GM10847 (cell line): ENCODE data around the gene UCP1.

Experiments
- POLR2A ChIP-seq: IDR thresholded peaks from 2 replicates; pipeline ENCODE4 v1.6.1; 2011; ENCODE audit not compliant: insufficient read length; ENCODE audit errors: extremely low read depth

UCP1 gene

DNA sequence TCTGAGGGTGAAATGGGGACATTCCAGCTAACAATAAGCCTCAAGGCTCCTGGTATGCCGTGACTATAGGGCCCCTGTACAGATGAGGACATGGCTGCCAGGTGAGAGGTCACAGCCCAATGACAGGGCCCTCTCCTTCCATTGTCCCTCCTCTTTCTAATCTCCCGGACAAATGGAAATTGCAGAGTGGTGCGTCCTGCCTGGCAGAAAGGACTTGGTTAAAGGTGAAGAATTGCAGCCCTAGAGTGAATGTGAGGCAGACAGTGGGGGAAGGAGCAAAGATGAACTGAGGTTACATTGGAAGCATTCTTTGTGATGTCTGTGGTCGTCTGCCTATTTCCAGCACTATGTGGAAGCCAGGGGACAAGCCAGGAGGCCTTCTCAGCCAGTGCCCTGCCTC, 6.7 kb upstream of the UCP1 start:
- no peak for TF ChIP-seq POLR2A

DNA sequence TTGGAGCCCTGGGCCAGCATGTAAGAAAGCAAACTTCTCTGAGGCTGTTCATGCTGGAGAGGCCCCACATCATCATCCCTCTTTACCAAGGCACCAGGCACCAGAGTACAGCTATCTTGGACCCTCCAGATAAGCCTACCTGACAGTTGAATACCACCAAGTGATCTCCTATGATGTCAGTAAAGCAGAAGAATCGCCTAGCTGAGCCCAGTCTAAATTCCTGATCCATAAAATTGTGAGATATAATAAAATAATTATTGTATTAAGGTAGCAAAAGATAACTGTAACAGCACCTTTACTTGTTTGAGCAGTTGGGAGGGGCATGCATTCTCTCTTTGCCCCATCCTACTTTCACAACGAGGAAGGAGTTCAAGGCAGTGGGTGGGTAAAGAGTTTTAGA, 2.9 kb upstream of the UCP1 start:
- TF ChIP-seq POLR2A, result no peak

DNA sequence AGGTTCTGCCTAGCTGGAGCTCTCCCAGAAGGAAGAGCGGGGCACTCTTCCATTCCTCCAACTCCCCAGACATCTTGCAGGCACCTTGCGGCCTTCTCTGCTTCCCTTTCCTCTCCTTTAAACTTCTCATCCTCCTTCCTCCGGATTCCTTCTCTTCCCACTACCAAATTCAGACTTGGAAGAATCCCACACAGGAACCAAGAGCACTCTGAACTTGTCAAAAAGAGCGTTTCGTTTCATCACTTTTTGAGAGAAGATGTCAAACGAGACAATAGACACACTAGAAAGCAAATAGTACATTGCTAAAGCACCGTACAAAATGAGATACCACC, 512 bp upstream of the UCP1 start:
- no peak for TF ChIP-seq POLR2A

DNA sequence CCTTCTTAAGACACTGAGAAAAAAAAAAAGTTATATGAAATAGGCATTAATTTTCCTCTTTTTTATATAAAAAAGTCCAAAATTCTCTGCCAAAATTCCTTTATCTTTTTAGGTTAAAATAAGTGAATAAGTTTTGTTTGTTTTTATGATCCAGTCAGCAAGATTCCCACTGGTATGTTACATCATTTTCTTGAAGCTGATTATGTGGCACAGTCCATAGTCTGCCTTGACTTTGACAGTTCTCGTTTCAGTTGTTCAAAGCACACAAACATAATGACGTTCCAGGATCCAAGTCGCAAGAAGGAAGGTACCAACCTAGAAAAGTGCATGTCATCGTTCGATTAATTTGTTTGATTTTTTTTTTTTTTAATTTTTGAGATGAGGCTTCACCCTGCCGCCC, 9.1 kb downstream of the UCP1 start:
- no peak for TF ChIP-seq POLR2A

DNA sequence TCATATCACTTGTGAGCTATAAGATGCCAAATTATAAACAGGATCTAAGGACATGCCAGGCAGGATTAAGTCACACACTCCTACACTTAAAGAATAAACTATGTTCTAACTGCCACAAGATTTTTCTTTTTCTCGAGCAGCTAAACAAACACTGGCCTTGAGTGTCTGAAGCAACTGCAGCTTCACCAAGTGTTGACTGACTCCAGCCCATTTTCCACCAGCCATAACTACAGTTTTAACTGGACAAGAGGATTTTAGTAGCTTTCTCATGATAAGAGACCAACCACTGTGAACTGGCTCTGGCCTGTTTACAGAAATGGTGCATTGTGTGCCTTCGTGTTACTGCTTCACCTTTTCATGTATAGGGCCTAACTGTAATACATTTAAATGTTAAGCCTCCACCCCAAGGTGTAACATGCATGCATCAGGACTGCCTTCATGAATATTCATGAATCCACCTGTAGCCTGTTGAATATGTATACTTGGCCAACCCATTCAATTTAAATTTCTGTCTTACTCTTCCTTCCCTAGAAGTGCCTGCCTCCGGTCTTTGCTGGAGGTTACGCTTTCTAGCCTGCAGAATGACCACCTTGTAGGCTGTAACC, 10.8 kb downstream of the UCP1 start:
- TF ChIP-seq POLR2A, result no peak

DNA sequence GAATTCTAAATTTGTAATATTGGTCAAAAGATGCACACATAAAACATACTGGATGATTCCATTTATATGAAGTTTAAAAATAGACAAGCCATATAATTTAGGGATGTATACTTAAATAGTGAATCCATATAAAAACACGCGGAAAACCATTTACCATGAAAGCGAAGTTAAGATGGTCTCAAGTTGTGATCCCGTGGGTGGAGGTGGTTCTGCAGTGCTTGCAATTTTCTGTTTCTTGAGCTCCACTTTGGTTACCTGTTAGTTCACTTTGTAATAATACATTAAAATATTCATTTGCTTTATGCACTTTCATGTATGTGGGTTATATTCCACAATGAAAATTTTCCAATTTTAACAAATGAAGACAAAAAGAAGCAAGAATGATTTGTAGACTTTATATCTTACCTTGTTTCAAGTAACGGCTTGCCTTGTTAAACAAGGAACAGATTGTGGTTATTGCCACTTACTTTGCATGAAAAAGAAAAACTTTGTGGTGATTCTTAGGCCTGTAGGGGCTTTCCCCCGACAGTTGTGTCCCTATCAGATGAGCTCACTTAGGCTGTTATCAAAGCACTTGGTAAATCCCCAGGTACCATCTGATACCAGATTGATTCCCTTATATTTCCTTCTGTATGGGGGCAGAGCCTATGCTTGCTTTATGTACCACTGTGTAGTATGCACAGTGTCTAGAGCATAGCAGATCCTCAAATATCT, 12.2 kb downstream of the UCP1 start:
- no peak for TF ChIP-seq POLR2A

DNA sequence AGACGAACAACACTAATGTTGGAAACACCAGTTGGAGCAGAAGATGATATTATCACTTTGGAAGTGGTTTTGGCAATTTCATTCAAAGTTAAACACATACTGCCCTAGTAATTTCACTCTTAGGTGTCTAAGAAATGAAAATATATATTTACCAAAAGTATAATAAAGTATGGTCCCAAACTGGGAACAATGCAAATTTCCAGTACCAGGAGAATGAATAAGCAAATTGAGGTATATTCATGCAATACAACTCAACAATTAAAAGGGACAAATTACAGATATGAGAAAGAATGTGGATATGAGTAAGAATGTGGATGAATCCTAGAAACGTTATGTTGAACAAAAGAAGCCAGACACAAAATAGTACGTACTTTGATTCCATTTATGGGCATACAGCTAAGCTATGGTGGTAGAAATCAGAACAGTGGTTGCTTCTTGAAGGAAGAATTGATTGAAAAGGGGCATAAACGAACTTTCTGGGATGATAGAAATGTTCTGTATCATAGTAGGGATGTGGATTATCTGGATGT, 34.7 kb downstream of the UCP1 start:
- TF ChIP-seq POLR2A, result no peak

DNA sequence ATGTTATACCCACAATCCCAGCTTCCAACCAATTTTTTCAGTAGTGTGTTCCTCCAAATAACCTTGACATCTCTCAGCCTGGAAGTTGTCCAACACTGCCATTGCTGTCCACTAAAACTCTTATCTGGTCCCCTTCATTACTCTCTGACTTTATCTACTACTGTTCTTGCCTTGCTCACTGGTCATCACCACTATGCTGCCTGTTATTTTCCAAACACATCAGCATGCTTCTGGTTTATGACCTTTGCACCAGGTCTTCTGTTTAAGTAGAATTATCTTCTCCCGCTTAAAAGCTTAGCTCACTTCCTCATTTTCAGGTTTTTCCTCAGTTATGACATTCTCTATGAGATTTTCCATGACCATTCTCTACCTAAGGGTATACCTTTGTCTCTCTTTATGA, 39.3 kb downstream of the UCP1 start:
- TF ChIP-seq POLR2A, result no peak

DNA sequence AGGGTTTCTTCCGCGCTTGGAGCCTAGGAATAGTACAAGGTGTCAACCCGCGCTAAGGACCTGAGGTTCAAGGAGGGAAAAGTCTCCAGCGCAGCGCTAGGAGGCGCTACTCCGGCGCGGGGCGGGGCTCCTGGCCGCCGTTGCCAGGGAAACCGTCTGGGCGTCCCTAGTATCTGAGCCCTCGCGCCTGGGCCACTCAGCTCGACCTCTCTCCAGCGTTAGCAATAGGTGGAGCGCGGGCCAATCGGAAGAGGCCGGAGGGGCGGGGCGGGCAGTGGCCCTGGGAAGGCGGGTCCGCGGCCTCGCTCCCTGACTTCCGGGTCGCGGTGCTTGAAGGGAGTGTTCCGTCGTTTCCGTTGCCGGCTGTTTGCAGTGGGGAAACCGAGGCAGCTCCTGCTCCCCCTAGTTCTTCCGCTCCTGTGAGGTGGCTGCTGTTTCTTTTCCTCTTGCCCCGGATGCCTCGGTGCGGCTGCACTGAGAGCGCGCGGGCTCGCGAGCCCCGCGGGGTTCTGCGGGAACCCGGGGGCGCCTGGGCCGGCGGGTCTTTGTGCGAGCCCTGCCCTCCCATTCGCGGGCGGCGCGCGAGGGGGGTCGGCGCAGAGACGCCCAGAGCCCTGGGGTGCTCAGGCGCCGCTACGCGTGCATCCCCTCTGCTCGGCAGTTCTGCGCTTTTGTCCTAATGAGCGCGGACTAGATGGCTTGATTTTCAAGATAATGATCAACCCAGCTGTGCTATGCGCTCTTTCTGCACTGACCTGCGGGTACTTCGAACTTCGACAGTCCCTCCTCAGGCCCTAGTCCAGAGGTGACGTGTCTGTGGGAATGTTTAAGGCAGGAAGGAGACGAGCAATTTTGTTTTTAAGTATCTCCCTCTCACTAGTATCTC, 44.7 kb downstream of the UCP1 start, which contains the start of gene ELMOD2:
Gene ELMOD2 (plus strand): TSS at position 312 of the 886 bp plus-strand sequence. CDS start 1,261 bp downstream, outside the sequence.
- TF ChIP-seq POLR2A, result peak; percentile 70

DNA sequence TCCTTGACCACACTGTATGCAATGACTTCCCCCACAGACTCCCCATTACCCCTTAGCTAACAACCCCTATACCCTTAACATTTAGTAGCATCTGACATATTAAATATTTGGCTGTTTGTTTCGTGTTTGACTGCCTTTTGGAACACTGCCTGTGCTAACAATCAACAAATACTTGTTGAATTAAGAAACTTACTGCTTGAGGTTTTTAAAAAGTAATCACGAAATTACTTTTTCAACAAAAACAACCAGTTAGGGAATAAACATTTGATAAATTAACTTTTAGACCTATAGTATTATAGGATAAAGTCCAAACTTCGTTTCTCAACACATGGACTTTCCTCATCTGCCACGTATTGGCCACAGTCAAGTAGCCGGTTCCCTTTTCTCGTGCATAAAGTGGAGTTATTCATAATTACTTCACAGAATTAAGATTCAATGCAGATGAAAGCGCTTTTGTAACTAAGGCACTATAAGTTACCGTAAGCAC, 45.3 kb downstream of the UCP1 start:
- no peak for TF ChIP-seq POLR2A

DNA sequence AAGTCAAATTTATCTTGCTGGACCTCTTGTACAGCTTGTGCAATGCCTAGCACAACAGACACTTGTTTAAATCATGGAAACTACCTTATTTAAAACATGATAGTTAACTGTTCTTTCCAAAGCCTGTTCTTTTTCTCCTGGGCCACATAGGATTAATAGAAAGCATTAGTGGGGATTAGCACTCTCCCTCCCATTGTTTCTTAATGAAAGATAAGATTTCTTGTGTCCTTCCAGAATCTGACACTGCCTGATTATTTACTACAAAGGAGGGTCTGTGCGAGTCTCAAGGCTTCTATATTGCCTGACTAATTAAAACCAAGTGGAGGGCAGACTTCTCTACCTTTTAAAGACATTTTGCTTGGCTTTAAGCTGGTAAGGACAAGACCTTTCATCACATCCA, 53.3 kb downstream of the UCP1 start:
- TF ChIP-seq POLR2A, result no peak
